Keratinocyte (primary cell): Measurements from ENCODE around the gene ADAMTS13. TPM values are rescaled to one million over a fixed set of nuclear protein-coding genes. Genes with fewer than 3 reads are reported as not detected.

Experiments used
- DNase-seq: peaks from one replicate; pipeline ENCODE4 v3.0.0-alpha.2; 2011; ENCODE audit warnings: low read depth, missing footprints, low spot score
- FAIRE-seq: peaks from 2 replicates; lab custom pipeline; 2011; peaks lifted over from hg19 to GRCh38; lab: Jason Lieb, UNC
- H2AFZ ChIP-seq: 2 replicates; pipeline ENCODE4 v1.6.0; 2012; ENCODE audit warnings: low read length, control low read depth, inconsistent platforms; ENCODE audit not compliant: control insufficient read depth
- H3K27ac ChIP-seq: 2 replicates; pipeline ENCODE4 v1.5.1; 2011; ENCODE audit warnings: low read length; ENCODE audit not compliant: control insufficient read depth, insufficient read depth
- H3K27me3 ChIP-seq: 3 replicates; pipeline ENCODE4 v1.6.0; 2011; ENCODE audit warnings: low read length; ENCODE audit not compliant: control insufficient read depth, insufficient read depth; ENCODE audit errors: extremely low read depth
- H3K36me3 ChIP-seq, 2 experiments: 2 replicates in 1 of 2; 3 replicates in 1 of 2; pipeline ENCODE4 v1.5.1; 2011; ENCODE audit warnings: low read length in 2 of 2, mild to moderate bottlenecking in 1 of 2; ENCODE audit not compliant: control insufficient read depth in 2 of 2, insufficient read depth in 2 of 2; ENCODE audit errors: extremely low read depth in 1 of 2
- H3K4me1 ChIP-seq: 3 replicates; pipeline ENCODE4 v1.5.1; 2011; ENCODE audit warnings: low read length; ENCODE audit not compliant: control insufficient read depth, insufficient read depth; ENCODE audit errors: extremely low read depth
- H3K4me2 ChIP-seq: 3 replicates; pipeline ENCODE4 v1.6.0; 2011; ENCODE audit warnings: low read depth, low read length; ENCODE audit not compliant: control insufficient read depth, insufficient read depth; ENCODE audit errors: extremely low read depth
- H3K4me3 ChIP-seq, 3 experiments: fragments of 200-600 bp in 1 of 3; sonication (generic) in 1 of 3; 2 replicates in 2 of 3; 3 replicates in 1 of 3; pipeline ENCODE4 v1.5.1; 2011 to 2016; ENCODE audit warnings: low read length in 3 of 3, mild to moderate bottlenecking in 3 of 3, control low read depth in 2 of 3, inconsistent platforms in 1 of 3, low read depth in 1 of 3, mixed read lengths in 1 of 3, mixed run types in 1 of 3, moderate library complexity in 1 of 3; ENCODE audit not compliant: control insufficient read depth in 2 of 3, insufficient read depth in 2 of 3; ENCODE audit errors: extremely low read depth in 1 of 3
- H3K79me2 ChIP-seq: 2 replicates; pipeline ENCODE4 v1.6.0; 2012; ENCODE audit warnings: low read length; ENCODE audit not compliant: control insufficient read depth, insufficient read depth
- H3K9ac ChIP-seq: 3 replicates; pipeline ENCODE4 v1.6.0; 2011; ENCODE audit warnings: low read length; ENCODE audit not compliant: control insufficient read depth, insufficient read depth; ENCODE audit errors: extremely low read depth
- H3K9me1 ChIP-seq: 3 replicates; pipeline ENCODE4 v1.6.0; 2011; ENCODE audit warnings: low read length; ENCODE audit not compliant: control insufficient read depth, insufficient read depth; ENCODE audit errors: extremely low read depth
- H3K9me3 ChIP-seq: 2 replicates; pipeline ENCODE4 v1.5.1; 2012; ENCODE audit warnings: low read depth, low read length; ENCODE audit not compliant: control insufficient read depth
- H4K20me1 ChIP-seq: 3 replicates; pipeline ENCODE4 v1.6.0; 2011; ENCODE audit warnings: low read length; ENCODE audit not compliant: control insufficient read depth, insufficient read depth; ENCODE audit errors: extremely low read depth
- EZH2 ChIP-seq: IDR thresholded peaks from one replicate; pipeline ENCODE4 v1.6.1; 2012; ENCODE audit warnings: inconsistent platforms, mild to moderate bottlenecking, low read length, moderate library complexity
- dilution Hi-C: fragments of 300-500 bp; cut with MboI; formaldehyde crosslinking; loops from one replicate; pipeline ENCODE4 v1.7.0; 2020; ENCODE audit warnings: low sequenced_read_pairs; ENCODE audit not compliant: extremely low pct_ligation_motif_present
- polyA plus RNA-seq, 5 experiments: library from polyadenylated mRNA; depleted of rRNA in 3 of 5; stranded (reverse) in 3 of 5; stranded (forward) in 1 of 5; unstranded in 1 of 5; fragments of >200 nt; gene quantifications; 1 replicate in 1 of 5; 2 replicates in 3 of 5; 3 replicates in 1 of 5; pipeline versions ENCODE4 v1.2.1 to v1.2.3, GENCODE V29; 2011 to 2012; ENCODE audit warnings: missing spikeins in 2 of 5, low read depth in 1 of 5, low replicate concordance in 1 of 5
- TF ChIP-seq, protein P1 (sequence below), 3 experiments: IDR thresholded peaks in 1 of 3; conservative IDR thresholded peaks in 1 of 3; optimal IDR thresholded peaks in 1 of 3; 2 replicates in 2 of 3; 3 replicates in 1 of 3; pipeline versions ENCODE3 to v1.5.1; 2011; ENCODE audit warnings: low read length in 3 of 3, mild to moderate bottlenecking in 3 of 3, moderate library complexity in 2 of 3, control low read depth in 1 of 3, inconsistent platforms in 1 of 3; ENCODE audit not compliant: insufficient read depth in 2 of 3; ENCODE audit errors: extremely low read depth in 1 of 3

ADAMTS13 gene
- polyA plus RNA-seq, 1 donor (not counting 4 experiments of a cell fraction or from before 2014, with no cell fraction given) = 1.1 TPM

DNA sequence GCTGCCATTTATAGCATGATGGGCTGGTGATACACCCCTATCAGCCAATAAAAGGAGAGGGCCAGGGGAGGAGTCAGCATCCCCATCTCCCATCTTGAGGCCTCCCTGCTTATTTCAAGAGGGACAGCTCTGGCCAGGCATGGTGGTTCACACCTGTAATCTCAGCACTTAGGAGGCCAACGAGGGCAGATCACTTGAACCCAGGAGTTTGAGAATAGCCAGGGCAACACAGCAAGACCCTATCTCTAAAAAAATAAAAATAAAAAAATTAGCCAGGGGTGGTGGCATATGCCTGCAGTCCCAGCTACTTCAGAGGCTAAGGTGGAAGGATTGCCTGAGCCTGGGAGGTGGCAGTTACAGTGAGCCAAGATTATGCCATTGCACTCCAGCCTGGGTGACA lies 14.1 kb upstream of the ADAMTS13 start:
- Histone ChIP-seq H3K36me3 (peaks cover 41 to 42% of the 10 kb centered on the region in 2 experiments), H3K4me2 (no peak overlapping the region)
- no peak for FAIRE-seq

DNA sequence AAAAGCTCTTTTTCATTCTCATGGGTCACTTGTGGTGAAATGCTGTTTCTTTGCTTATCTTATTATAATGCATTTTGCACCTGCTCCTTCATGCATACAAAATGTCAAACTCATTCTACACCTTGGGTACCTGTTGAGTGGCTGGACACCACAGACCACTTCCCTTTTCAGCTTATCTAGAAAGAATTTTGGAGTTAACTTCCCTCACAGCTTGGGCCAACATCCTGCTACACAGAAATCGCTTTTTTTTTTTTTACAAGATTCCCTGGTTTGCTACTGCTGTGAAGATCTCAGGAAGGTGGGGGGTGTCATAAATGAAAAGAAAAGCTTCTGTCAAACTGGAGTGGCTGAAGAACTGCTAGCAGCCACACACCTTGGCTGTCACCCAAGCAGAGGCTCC lies 7.0 kb upstream of the ADAMTS13 start:
- Histone ChIP-seq H3K4me2 (no peak overlapping the region), H3K9me1 (no peaks in the 10 kb centered on the region), H3K27me3 (no peaks in the 10 kb centered on the region), H3K79me2 (peaks cover 46% of the 10 kb centered on the region), H3K4me1 (peaks cover 14% of the 10 kb centered on the region), H4K20me1 (no peaks in the 10 kb centered on the region), H3K36me3 (peaks cover 19 to 37% of the 10 kb centered on the region in 2 experiments), H3K4me3 (no peak overlapping the region), H3K27ac (no peak overlapping the region), H3K9ac (no peak overlapping the region), H3K9me3 (no peaks in the 10 kb centered on the region), H2AFZ (no peak overlapping the region)
- dilution Hi-C loops = no loop called here
- DNase-seq (no peak), FAIRE-seq (no peak)
- no peak for TF ChIP-seq EZH2
- TF ChIP-seq, protein P1, sequence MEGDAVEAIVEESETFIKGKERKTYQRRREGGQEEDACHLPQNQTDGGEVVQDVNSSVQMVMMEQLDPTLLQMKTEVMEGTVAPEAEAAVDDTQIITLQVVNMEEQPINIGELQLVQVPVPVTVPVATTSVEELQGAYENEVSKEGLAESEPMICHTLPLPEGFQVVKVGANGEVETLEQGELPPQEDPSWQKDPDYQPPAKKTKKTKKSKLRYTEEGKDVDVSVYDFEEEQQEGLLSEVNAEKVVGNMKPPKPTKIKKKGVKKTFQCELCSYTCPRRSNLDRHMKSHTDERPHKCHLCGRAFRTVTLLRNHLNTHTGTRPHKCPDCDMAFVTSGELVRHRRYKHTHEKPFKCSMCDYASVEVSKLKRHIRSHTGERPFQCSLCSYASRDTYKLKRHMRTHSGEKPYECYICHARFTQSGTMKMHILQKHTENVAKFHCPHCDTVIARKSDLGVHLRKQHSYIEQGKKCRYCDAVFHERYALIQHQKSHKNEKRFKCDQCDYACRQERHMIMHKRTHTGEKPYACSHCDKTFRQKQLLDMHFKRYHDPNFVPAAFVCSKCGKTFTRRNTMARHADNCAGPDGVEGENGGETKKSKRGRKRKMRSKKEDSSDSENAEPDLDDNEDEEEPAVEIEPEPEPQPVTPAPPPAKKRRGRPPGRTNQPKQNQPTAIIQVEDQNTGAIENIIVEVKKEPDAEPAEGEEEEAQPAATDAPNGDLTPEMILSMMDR (optimal IDR thresholded peaks at IDR 0.05 in 1 of 3, IDR thresholded peaks at IDR 0.05 in 1 of 3, conservative IDR thresholded peaks at IDR 0.05 in 1 of 3; ENCODE audit: extremely low read depth in 1 of 3, insufficient read depth in 2 of 3, low read length in 3 of 3) = no peak

More for the DNA sequence above, 14.1 kb upstream of the ADAMTS13 start:
- Histone ChIP-seq H3K27me3 (no peaks in the 10 kb centered on the region), H3K27ac (no peak overlapping the region), H2AFZ (no peak overlapping the region), H3K9me3 (no peaks in the 10 kb centered on the region), H3K79me2 (peaks cover 3% of the 10 kb centered on the region), H3K4me1 (no peaks in the 10 kb centered on the region), H3K9me1 (no peaks in the 10 kb centered on the region), H4K20me1 (peaks cover 4% of the 10 kb centered on the region), H3K4me3 (no peak overlapping the region), H3K9ac (no peak overlapping the region)
- DNase-seq = no peak
- dilution Hi-C loops = no loop called here
- TF ChIP-seq, protein P1 (optimal IDR thresholded peaks at IDR 0.05 in 1 of 3, IDR thresholded peaks at IDR 0.05 in 1 of 3, conservative IDR thresholded peaks at IDR 0.05 in 1 of 3; ENCODE audit: extremely low read depth in 1 of 3, insufficient read depth in 2 of 3, low read length in 3 of 3) = no peak
- no peak for TF ChIP-seq EZH2
